HFFc6 (cell line): ENCODE data around the gene MORC2. TPM values are rescaled to one million over a fixed set of nuclear protein-coding genes. Genes with fewer than 3 reads are reported as not detected.

Experiments
- DNase-seq: peaks from one replicate; pipeline ENCODE4 v3.0.0-alpha.2; 2018
- H3K27ac Mint-ChIP-seq: 2 replicates; pipeline ENCODE4 v1.8.0; 2020; ENCODE audit warnings: mild to moderate bottlenecking, mixed read lengths
- H3K27me3 Mint-ChIP-seq: 2 replicates; pipeline ENCODE4 v1.8.0; 2021; ENCODE audit warnings: mild to moderate bottlenecking, moderate library complexity, mixed read lengths; ENCODE audit not compliant: insufficient read depth
- H3K36me3 Mint-ChIP-seq: 2 replicates; pipeline ENCODE4 v1.8.0; 2021; ENCODE audit warnings: low read depth, mixed read lengths
- H3K4me1 Mint-ChIP-seq: 2 replicates; pipeline ENCODE4 v1.8.0; 2020; ENCODE audit warnings: low read depth, mixed read lengths
- H3K4me3 Mint-ChIP-seq: 2 replicates; pipeline ENCODE4 v1.8.0; 2020; ENCODE audit warnings: mild to moderate bottlenecking, moderate library complexity, mixed read lengths
- H3K9me3 Mint-ChIP-seq: 2 replicates; pipeline ENCODE4 v1.8.0; 2020; ENCODE audit warnings: mild to moderate bottlenecking, mixed read lengths
- CTCF ChIP-seq: fragments of 200-600 bp; sonication (generic); IDR thresholded peaks from 2 replicates; pipeline ENCODE4 v1.5.0; 2021; ENCODE audit warnings: antibody characterized with exemption, mild to moderate bottlenecking
- total RNA-seq, 6 experiments: library from RNA; stranded (reverse); fragmentation: NEBNext Ultra II Directional; extraction: Animal tissue kit (Norgen Biotek cat#: 25700); gene quantifications; 2 replicates in 1 of 6; 3 replicates in 5 of 6; pipeline ENCODE4 v1.2.3, GENCODE V29; 2021

Gene MORC2
- total RNA-seq, 6 experiments from 2014 or later: 22.0 to 30.5 (median 24.5) TPM

GRCh38 chr22:30984317-30984716, 15.7 kb upstream of the MORC2 start:
- Mint-ChIP-seq H3K36me3 (0 out of 2 replicates have a peak, but pooled peaks cover 4% of the 10 kb centered on the region), H3K4me3 (no peak overlapping the region), H3K9me3 (no peaks in the 10 kb centered on the region), H3K27me3 (peaks cover under 1% of the 10 kb centered on the region), H3K27ac (no peak overlapping the region), H3K4me1 (no peaks in the 10 kb centered on the region)
- DNase-seq: no peak
- TF ChIP-seq CTCF: no peak

- Mint-ChIP-seq H3K27ac (no peak overlapping the region), H3K36me3 (peaks cover 17% of the 10 kb centered on the region), H3K4me3 (no peak overlapping the region), H3K4me1 (no peaks in the 10 kb centered on the region), H3K27me3 (no peaks in the 10 kb centered on the region; the same call in 1 of the 2 replicates), H3K9me3 (peaks cover 11% of the 10 kb centered on the region; the same call in 1 of the 2 replicates)
- TF ChIP-seq CTCF: no peak
- DNase-seq: no peak
These were observed 13.9 kb upstream of the MORC2 start for GRCh38 chr22:30982512-30982911.

DNA sequence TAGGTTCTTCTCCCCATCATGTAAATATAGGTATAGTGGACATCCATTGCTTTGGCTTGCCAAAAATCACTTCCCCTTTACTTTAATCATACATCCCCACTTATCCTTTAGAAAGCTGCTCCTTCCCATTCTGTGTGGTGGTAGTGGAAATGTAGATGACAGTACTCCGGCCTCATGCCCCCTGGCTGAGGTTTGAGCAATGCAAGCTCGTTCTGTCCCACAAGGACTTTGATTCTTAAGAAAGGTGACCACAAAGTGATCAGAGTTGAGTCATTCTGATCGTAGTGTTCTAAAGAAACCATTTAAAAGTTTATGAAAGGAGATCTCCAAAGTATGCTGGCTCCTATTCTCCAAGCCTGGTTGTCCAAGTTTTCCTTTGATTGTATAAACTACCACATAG, 11.4 kb upstream of the MORC2 start:
- no peak overlapping the region for H3K27ac Mint-ChIP-seq
- no peaks in the 10 kb centered on the region; the same call in 1 of the 2 replicates for H3K4me1 Mint-ChIP-seq
- DNase-seq: no peak
- H3K9me3 Mint-ChIP-seq: peaks cover 32% of the 10 kb centered on the region; the same call in 1 of the 2 replicates
- H3K4me3 Mint-ChIP-seq: no peak overlapping the region
- H3K27me3 Mint-ChIP-seq: no peaks in the 10 kb centered on the region; the same call in 1 of the 2 replicates
- peaks cover 43% of the 10 kb centered on the region for H3K36me3 Mint-ChIP-seq
- TF ChIP-seq CTCF: no peak

DNA sequence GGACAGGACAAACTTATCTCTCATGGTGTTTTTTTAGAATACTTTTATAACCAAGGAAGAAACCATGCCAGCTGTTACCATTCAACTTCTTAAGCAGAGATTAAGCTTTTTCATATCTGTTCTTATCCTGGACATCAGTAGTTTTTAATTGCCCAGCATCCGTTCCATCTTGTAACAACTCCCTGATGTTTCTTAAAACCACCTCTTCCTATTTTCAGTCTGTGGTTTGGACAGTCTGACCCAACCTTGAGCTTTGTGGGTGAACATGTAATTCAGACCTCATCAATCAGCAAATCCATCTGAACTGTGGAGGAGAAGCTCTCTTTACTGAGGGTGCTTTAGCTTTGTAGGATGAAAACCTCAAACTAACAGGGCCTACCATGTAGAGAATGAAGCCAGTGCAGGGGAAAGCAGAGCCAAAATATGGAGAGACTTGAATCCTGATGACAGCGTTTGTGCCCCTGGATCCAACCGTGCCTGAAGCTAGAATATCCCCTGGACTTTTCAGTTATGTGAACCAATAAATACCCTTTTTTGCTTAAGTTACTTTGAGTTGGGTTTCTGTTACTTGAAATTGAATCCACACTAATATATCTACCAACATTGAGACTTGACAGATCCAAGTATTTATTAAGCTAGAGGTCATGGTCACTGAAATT, 9.9 kb upstream of the MORC2 start:
- peaks cover 32% of the 10 kb centered on the region; the same call in 1 of the 2 replicates for H3K9me3 Mint-ChIP-seq
- peaks cover 57% of the 10 kb centered on the region for H3K36me3 Mint-ChIP-seq
- no peak for TF ChIP-seq CTCF
- no peak overlapping the region for H3K27ac Mint-ChIP-seq
- H3K27me3 Mint-ChIP-seq: no peaks in the 10 kb centered on the region; the same call in 1 of the 2 replicates
- H3K4me1 Mint-ChIP-seq: no peaks in the 10 kb centered on the region; the same call in 1 of the 2 replicates
- DNase-seq: no peak
- H3K4me3 Mint-ChIP-seq: no peak overlapping the region

GRCh38 chr22:30970356-30970746, 1.8 kb upstream of the MORC2 start:
- peaks cover 49% of the 10 kb centered on the region for H3K9me3 Mint-ChIP-seq
- TF ChIP-seq CTCF: no peak
- peaks cover 42% of the 10 kb centered on the region for H3K4me1 Mint-ChIP-seq
- peaks cover 5% of the 10 kb centered on the region; the same call in 1 of the 2 replicates for H3K27me3 Mint-ChIP-seq
- H3K4me3 Mint-ChIP-seq: peak overlapping the region; percentile 93
- peak overlapping the region; percentile 83 for H3K27ac Mint-ChIP-seq
- H3K36me3 Mint-ChIP-seq: peaks cover 79% of the 10 kb centered on the region
- DNase-seq: no peak
